Activated B cell treated with CpG ODN at 0.5 μM for 24 hours (primary cell): Measurements from ENCODE around the gene TCP1. TPM values are rescaled to one million over a fixed set of nuclear protein-coding genes. Genes with fewer than 3 reads are reported as not detected.
"Not testable (repeated sequence)": the region's sequence is repeated elsewhere in the genome, so short reads cannot be mapped to it uniquely, and the experiment has no call there.

Experiments
- ATAC-seq: fragments of 200-7000 bp; cut with Tn5 transposase; one replicate; pipeline ENCODE4 v1.10.0; 2021; ENCODE audit warnings: low read depth, mild to moderate bottlenecking, moderate library complexity
- CTCF ChIA-PET: fragments of 350-600 bp; sonication (Branson Sonifier 250); formaldehyde crosslinking; loops from one replicate; lab custom pipeline; 2021; ENCODE audit warnings: antibody characterized with exemption; lab: Charles Lee
- POLR2A ChIA-PET: fragments of 350-600 bp; sonication (Branson Sonifier 250); formaldehyde crosslinking; loops from one replicate; lab custom pipeline; 2021; ENCODE audit warnings: antibody characterized with exemption; lab: Charles Lee
- DNase-seq: peaks from one replicate; pipeline ENCODE4 v3.0.0; 2022
- H3K27ac Mint-ChIP-seq: one replicate; pipeline ENCODE4 v1.8.0; 2020; ENCODE audit warnings: mixed read lengths
- H3K27me3 Mint-ChIP-seq: one replicate; pipeline ENCODE4 v1.8.0; 2021; ENCODE audit warnings: mixed read lengths
- H3K36me3 Mint-ChIP-seq: one replicate; pipeline ENCODE4 v1.8.0; 2021; ENCODE audit warnings: low read depth, mixed read lengths
- H3K4me1 Mint-ChIP-seq: one replicate; pipeline ENCODE4 v1.8.0; 2021; ENCODE audit warnings: mixed read lengths
- H3K4me3 Mint-ChIP-seq: one replicate; pipeline ENCODE4 v1.8.0; 2020; ENCODE audit warnings: mild to moderate bottlenecking, mixed read lengths
- H3K9me3 Mint-ChIP-seq: one replicate; pipeline ENCODE4 v1.8.0; 2020; ENCODE audit warnings: mixed read lengths
- intact Hi-C: fragments of 100-400 bp; cut with micrococcal nuclease; formaldehyde crosslinking; loops from one replicate; pipeline ENCODE4 v1.15.1; 2024
- total RNA-seq: library from RNA; stranded (reverse); gene quantifications from 2 replicates; pipeline ENCODE4 v1.2.3, GENCODE V29; 2022
- TF ChIP-seq, protein P1 (sequence below): fragments of 200-600 bp; IDR thresholded peaks from one replicate; pipeline ENCODE4 v1.8.0; 2022; ENCODE audit warnings: antibody characterized with exemption, mild to moderate bottlenecking

Gene TCP1
- total RNA-seq, 1 donor from 2014 or later, result 199 TPM

DNA sequence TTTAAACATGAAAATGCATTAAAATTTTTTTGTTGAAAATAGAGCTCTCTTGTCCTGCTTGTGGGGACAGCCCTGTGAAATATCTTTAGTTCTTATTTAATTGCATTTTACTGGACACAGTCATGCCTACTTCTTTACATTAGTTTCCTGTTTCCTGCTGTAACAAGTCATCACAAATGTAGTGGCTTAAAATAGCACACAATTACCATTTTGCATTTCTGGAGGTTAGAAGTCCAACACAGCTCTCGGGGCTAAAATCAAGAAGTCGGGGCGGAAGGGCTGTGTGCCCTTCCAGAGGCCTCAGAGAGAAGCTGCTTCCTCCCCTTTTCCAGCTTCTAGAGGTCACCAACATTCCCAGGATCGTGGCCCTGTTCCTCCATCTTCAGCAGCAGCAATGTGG is 40.1 kb upstream of the TCP1 start:
- intact Hi-C loops, result no loop called here
- POLR2A ChIA-PET, result no interaction called here
- peak overlapping the region; percentile 1 for H3K4me3 Mint-ChIP-seq
- CTCF ChIA-PET, result no interaction called here
- peaks cover 9% of the 10 kb centered on the region for H3K27me3 Mint-ChIP-seq
- no peaks in the 10 kb centered on the region for H3K9me3 Mint-ChIP-seq
- H3K36me3 Mint-ChIP-seq, result no peaks in the 10 kb centered on the region
- H3K27ac Mint-ChIP-seq, result no peak overlapping the region
- DNase-seq (no peak), ATAC-seq (no peak)
- peaks cover 18% of the 10 kb centered on the region for H3K4me1 Mint-ChIP-seq
- TF ChIP-seq, protein P1, sequence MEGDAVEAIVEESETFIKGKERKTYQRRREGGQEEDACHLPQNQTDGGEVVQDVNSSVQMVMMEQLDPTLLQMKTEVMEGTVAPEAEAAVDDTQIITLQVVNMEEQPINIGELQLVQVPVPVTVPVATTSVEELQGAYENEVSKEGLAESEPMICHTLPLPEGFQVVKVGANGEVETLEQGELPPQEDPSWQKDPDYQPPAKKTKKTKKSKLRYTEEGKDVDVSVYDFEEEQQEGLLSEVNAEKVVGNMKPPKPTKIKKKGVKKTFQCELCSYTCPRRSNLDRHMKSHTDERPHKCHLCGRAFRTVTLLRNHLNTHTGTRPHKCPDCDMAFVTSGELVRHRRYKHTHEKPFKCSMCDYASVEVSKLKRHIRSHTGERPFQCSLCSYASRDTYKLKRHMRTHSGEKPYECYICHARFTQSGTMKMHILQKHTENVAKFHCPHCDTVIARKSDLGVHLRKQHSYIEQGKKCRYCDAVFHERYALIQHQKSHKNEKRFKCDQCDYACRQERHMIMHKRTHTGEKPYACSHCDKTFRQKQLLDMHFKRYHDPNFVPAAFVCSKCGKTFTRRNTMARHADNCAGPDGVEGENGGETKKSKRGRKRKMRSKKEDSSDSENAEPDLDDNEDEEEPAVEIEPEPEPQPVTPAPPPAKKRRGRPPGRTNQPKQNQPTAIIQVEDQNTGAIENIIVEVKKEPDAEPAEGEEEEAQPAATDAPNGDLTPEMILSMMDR, result no peak

DNA sequence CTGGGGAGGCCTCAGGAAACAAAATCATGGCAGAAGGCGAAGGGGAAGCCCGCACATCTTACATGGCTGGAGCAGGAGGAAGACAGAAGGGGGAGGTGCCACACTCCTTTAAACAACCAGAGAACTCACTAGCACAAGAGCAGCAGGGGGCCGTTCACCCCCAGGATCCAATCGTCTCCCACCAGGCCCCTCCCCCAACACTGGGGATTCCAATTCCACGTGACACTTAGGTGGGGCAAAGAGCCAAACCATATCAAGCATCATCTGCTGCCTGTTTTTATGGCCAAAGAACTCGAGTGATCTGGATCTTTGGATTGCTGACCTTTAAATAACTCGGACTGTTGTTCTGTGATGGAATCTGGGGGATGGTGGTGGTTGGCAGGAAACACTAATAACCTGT is 38.7 kb upstream of the TCP1 start:
- Mint-ChIP-seq H3K4me3 (no peak overlapping the region), H3K27me3 (peaks cover 9% of the 10 kb centered on the region), H3K27ac (no peak overlapping the region), H3K9me3 (no peaks in the 10 kb centered on the region), H3K4me1 (peaks cover 18% of the 10 kb centered on the region), H3K36me3 (no peaks in the 10 kb centered on the region)
- TF ChIP-seq, protein P1, result no peak
- DNase-seq (no peak), ATAC-seq (no peak)
- ChIA-PET CTCF (no interaction called here), POLR2A (no interaction called here)
- intact Hi-C loops, result no loop called here

- intact Hi-C loops, result no loop called here
- ChIA-PET POLR2A (no interaction called here), CTCF (no interaction called here)
- ATAC-seq, result no peak
- Mint-ChIP-seq H3K27me3 (peaks cover 9% of the 10 kb centered on the region), H3K36me3 (no peaks in the 10 kb centered on the region), H3K27ac (no peak overlapping the region), H3K4me3 (no peak overlapping the region), H3K4me1 (peaks cover 18% of the 10 kb centered on the region), H3K9me3 (no peaks in the 10 kb centered on the region)
- no peak for DNase-seq
- TF ChIP-seq, protein P1, result no peak
Observed at GRCh38 chr6:159826968-159827647, 37.7 kb upstream of the TCP1 start.

GRCh38 chr6:159826004-159826403 is 36.6 kb upstream of the TCP1 start:
- Mint-ChIP-seq H3K36me3 (no peaks in the 10 kb centered on the region), H3K27ac (no peak overlapping the region), H3K27me3 (peaks cover under 1% of the 10 kb centered on the region), H3K4me3 (no peak overlapping the region), H3K4me1 (peaks cover 22% of the 10 kb centered on the region), H3K9me3 (no peaks in the 10 kb centered on the region)
- ChIA-PET CTCF (no interaction called here), POLR2A (no interaction called here)
- no peak for ATAC-seq
- no peak for DNase-seq
- intact Hi-C loops, result no loop called here
- TF ChIP-seq, protein P1, result no peak

DNA sequence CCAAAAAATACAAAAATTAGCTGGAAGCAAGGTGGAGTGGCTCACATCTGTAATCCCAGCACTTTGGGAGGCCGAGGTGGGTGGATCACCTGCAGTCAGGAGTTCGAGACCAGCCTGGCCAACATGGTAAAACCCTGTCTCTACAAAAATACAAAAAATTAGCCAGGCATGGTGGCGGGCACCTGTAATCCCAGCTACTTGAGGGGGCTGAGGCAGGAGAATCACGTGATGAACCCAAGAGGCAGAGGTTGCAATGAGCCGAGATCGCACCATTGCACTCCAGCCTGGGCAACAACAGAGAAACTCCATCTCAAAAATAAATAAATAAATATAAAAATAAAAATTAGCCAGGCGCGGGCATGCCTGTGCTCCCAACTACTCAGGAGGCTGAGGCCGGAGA is 35.3 kb upstream of the TCP1 start:
- H3K27me3 Mint-ChIP-seq, intact Hi-C loops, DNase-seq, CTCF ChIA-PET, H3K4me3 Mint-ChIP-seq, H3K9me3 Mint-ChIP-seq, H3K27ac Mint-ChIP-seq, POLR2A ChIA-PET, H3K36me3 Mint-ChIP-seq, ATAC-seq: not testable (repeated sequence)
- peaks cover 26% of the 10 kb centered on the region for H3K4me1 Mint-ChIP-seq

- CTCF ChIA-PET, result no interaction called here
Observed at GRCh38 chr6:159823953-159824352, 34.6 kb upstream of the TCP1 start.

More at GRCh38 chr6:159823953-159824352, 34.6 kb upstream of the TCP1 start:
- peaks cover 24% of the 10 kb centered on the region for H3K4me1 Mint-ChIP-seq
- POLR2A ChIA-PET, result no interaction called here
- ATAC-seq (no peak), DNase-seq (no peak)
- H3K9me3 Mint-ChIP-seq, result no peaks in the 10 kb centered on the region
- no peaks in the 10 kb centered on the region for H3K36me3 Mint-ChIP-seq
- H3K27me3 Mint-ChIP-seq, result no peaks in the 10 kb centered on the region
- no peak overlapping the region for H3K27ac Mint-ChIP-seq
- intact Hi-C loops, result no loop called here
- H3K4me3 Mint-ChIP-seq, result no peak overlapping the region
- TF ChIP-seq, protein P1, result no peak
